GM21786 (cell line): Measurements from ENCODE around the gene XPO1.
"Not testable (repeated sequence)": the region's sequence is repeated elsewhere in the genome, so short reads cannot be mapped to it uniquely, and the experiment has no call there.

ENCODE experiments used
- ATAC-seq: cut with Tn5 transposase; IDR thresholded peaks from one replicate; pipeline ENCODE4 v1.9.1; 2021; ENCODE audit not compliant: unreplicated experiment

XPO1 gene

DNA sequence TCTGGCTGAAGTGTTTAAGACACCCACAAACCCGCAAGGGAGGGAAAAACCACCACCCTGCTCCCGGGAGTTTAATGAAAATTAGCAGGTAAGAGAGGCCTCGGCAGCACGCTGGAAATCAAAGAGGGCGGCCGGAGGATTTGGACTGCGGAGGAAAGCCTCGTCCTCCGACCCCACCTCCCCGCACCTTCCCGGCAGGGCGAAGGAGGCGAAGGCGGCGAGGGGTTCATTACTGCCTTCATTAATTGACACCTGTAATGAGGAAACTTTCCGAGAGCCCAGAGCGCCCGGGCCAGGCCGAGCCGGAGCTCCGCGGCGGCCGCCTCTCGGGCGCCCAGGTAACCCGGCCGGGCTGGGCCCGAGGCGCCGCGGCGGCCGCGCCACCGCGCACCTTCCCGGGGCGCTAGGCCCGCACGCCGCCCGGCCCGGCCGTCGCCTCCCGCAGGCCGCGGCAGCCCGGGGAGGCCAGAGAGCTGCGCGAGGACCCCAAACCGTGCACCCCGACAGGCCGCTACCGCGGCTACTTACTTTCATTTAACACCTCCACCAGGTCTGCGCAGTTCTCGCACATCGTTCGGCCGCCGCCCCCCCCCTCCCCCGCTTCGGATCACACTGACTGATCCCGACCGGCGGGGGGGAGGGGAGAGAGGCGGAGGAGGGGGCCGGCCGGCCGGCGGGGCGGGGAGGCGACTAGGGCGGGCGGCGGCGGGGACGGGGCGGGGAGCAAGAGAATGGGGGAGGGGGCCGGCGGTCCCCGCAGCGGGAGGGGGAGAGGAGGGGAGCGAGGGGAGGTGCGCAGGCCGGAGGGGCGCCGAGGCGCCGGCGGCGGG lies 67.8 kb downstream of the XPO1 start:
- peak; percentile 19 for ATAC-seq

DNA sequence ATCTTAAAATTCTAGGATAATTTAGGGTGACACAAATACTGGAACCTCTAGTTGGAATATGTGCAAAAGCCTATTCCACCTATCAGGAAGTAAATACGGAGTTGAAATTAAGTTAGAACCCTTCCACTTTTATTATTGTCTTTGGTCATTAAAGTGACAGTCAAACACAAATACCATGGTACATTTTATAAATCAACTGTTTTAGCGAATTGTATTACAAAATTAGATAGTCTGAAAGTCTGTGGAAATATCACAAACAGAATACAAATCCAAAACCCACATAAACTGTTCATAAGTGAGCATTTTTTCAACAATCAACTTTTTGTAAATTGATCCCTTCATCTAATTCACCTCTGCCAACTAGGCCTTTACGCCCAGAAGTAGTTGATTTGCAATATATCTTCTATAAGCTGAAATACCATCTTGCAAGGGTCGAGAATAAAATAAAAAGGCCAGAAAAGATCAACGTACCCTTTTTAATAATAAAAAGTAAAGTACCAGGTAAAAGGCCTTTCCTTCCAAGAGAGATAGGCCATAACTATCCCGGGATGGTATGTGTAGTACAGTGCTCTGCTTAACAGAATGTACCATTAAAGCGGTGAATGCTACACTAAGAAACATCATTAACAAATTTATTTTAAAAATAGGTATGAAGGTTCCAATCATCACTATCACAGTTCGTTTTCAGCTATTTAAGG lies 68.6 kb downstream of the XPO1 start:
- no peak for ATAC-seq

DNA sequence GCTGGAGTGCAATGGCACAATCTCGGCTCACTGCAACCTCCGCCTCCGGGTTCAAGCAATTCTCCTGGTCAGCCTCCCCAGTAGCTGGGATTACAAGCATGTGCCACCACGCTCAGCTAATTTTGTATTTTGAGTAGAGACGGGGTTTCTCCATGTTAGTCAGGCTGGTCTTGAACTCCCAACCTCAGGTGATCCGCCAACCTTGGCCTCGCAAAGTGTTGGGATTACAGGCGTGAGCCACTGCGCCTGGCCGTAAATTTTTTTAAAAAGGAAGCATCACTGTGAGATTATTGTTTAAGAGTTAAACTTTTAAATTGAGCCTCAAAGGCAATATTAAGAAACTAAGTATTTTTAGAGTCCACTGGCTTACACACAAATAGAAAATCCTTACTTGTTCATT lies 69.9 kb downstream of the XPO1 start:
- not testable (repeated sequence) for ATAC-seq

DNA sequence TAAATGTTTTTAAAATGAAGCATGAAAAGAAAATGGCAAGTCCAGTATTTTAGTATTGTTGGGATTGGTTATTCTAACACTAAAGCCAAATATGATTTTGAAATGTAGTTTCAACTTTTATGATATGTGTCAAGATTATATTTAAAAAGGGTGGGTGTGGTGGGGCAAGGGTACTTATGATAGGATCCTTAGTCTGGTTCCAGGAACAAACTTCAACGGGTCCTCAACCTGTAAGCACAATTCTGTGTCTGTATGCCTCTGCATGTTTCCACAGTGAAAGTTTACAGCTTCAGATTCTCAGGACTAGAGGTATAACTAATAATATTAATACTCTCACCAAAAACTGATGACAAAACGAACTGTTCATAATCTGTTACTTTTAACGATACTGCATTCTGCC lies 73.1 kb downstream of the XPO1 start:
- no peak for ATAC-seq

DNA sequence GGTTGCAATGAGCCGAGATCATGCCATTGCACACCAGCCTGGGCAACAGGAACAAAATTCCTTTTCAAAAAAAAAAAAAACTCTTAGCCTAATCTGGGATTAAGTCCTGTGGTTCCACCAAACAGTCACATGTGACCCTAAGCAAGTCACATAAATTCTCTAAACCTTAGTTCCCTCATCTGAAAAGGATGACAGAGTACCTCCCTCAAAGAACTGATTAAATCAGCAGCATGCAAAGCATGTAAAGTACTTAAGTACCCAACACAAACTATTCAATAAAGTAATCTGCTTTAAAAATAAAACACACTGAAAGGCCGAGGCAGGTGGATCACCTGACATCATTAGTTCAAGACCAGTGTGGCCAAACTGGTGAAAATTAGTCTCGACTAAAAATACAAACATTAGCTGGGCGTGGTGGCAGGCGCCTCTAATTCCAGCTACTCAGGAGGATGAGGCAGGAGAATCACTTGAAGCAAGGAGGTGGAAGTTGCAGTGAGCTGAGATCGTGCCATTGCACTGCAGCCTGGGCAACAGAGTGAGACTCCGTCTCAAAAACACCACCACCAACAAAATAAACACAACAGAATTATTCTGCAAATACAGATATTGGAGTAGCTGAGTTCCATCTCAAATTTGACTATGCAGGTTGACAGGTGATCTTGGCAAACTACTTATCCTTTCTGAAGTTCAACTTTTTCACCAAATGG lies 74.2 kb downstream of the XPO1 start:
- ATAC-seq = peak; percentile 19

DNA sequence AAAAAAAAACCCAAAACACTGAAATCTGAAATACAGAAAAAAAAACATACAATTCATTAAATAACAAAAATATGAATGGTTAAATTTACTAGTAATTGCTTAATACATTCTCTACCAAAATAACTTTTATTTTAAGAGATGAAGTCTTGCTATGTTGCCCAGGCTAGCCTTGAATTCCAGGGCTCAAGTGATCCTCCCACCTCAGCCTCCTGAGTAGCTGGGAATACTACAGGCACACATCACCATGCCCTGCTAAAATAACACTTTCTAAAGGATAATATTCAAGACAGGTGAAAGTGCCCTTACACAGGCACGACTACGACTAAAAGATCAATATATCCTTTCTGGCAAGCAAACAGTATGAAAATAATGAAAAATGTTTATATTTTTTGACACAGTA lies 76.8 kb downstream of the XPO1 start:
- no peak for ATAC-seq

DNA sequence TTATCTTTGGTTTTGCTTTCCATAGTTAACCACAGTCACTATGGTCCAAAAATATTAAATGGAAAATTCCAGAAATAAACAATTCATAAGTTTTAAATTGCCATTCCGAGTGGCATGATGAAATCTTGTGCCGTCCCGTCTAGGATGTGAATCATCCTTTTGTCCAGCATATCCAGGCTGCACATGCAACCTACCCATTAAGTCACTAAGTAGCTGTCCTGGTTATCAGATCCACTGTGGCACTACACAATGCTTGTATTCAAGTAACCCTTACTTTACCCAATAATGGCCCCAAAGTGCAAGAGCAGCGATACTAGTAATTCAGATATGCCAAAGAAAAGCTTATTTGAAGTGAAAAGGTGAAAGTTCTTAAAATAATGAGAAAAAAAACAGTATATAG lies 78.0 kb downstream of the XPO1 start:
- no peak for ATAC-seq

DNA sequence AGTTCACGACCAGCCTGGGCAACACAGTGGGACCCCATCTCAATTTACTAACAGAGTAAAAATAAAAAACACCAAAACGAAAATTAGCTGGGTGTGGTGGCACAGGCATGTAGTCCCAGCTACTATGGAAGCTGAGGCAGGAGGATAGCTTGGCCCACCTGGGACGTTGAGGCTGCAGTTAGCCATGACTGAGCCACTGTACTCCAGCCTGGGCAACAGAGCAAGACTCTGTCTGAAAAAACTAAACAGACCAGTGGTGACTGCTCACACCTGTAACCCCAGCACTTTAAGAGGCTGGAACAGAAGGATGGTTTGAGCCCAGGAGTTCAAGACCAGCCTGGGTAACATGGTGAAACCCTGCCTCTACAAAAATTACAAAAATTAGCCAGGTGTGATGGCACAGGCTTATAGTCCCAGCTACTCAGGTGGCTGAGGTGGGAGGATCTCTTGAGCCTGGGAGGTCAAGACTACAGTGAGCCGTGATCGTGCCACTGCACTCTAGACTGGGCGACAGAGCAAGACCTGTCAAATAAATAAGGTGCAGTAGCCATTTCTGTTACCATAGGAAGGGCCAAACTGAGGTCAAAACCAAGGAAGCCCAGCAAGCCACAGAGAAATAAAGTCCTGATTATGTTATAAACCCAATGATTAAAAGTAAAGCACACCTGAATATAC lies 81.3 kb downstream of the XPO1 start:
- ATAC-seq = no peak

DNA sequence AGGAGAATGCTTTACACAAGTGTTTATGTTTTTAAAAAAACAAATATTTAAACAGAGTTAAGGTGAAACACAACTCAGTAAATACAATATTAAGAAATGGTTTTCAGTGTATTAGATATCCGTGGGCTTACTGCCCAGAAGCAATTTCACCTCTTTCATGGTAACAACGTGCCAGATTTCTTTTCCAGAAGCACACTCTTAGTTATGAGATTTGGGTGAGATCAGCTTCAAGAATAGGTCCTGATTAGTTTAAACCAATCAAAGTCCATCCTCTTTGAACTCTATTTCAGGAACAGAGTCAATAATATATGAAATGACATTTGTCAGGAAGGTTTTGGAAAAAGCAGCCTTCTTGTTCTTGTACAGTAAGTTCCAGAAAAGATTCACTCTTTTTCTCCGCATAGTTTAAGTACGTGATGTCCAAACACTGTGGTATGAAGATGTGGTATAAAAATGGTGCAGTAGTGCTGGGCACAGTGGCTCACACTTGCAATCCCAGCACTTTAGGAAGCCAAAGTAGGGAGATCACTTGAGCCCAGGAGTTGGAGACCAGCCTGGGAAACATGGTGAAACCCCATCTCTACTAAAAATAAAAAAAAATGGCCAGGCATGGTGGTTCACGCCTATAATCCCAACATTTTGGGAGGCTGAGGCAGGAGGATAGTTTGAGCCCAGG lies 81.9 kb downstream of the XPO1 start:
- no peak for ATAC-seq

DNA sequence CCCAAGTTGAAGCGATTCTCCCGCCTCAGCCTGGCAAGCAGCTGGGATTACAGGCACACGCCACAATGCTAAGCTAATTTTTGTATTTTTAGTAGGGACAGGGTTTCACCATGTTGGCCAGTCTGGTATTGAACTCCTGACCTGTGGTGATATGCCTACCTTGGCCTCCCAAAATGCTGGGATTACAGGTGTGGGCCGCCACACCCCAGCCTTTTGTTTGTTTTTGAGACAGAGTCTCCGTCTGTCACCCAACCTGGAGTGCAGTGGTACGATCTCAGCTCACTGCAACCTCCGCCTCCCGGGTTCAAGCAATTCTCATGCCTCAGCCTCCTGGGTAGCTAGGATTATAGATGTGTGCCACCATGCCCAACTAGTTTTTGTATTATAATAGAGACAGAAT lies 83.2 kb downstream of the XPO1 start:
- not testable (repeated sequence) for ATAC-seq

DNA sequence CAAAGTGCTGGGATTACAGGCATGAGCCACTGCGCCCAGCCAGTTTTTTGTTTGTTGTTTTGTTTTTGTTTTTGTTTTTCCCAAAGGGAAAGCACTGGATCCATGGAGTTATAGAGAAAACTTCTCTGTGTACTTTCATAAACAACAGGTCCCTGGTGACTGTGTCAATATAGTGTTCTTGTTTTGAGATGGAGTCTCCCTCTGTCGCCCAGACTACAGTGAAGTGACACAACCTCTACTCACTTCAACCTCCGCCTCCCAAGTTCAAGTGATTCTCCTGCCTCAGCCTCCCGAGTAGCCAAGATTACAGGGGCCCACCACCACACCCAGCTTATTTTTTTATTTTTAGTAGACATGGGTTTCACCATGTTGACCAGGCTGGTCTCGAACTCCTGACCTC lies 83.8 kb downstream of the XPO1 start:
- no peak for ATAC-seq

DNA sequence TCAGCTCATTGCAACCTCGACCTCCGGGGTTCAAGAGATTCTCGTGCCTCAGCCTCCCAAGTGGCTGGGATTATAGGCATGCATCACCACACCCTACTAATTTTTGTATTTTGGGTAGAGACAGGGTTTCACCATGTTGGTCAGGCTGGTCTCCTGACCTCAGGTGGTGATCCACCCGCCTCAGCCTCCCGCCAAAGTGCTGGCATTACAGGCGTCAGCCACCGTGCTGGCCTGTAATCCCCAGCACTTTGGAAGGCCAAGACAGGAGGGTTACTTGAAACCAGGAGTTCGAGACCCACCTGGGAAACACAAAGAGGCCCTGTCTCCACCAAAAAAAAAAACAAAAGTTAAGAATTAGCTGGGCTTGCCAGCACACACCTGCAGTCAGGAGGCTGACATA lies 85.8 kb downstream of the XPO1 start:
- ATAC-seq = no peak

DNA sequence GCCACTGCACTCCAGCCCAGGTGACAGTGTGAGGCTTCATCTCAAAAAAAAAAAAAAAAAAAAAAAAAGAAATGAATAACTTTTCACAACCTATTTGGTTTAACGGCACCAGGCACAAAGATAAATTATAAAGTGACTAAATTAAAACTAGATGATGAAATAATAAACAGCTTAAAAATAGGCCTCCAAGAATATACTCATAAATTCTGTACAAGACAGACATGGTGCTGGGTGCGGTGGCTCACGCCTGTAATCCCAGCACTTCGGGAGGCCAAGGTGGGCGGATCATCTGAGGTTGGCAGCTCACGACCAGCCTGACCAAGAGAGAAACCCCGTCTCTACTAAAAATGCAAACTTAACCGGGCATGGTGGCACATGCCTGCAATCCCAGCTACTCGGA lies 87.0 kb downstream of the XPO1 start:
- no peak for ATAC-seq

DNA sequence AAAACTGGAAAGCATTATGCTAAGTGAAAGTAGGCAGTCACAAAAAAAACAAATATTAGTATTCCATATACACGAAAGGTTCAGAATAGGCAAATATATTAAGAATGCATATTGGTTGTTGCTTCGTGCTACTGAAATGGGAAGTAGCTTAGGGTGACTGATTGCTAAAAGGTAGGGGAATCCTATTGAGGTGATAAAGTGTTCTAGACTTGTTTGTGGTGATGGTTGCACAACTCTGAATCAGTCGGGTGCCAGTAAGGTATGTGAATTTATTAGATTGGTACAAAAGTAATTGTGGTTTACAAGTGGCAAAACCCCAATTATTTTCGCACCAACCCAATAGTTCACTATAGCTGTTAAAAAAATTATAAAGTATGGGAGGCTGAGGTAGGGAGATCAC lies 88.0 kb downstream of the XPO1 start:
- ATAC-seq = no peak

DNA sequence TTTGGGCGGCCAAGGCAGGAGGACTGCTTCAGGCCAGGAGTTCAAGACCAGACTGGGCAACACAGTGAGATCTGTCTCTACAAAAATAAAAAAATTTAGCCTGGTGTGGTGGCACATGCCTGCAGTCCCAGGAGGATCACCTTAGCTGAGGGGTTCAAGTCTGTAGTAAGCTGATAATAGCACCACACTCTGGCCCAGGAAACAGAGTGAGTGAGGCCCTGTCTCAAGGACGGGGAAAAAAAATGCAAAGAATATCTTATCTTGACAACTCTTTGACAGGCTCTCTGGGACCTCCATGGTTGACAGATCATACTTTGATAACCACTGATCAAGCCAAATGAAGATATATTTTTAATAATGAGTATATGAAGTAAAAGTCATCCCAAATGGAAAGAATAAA lies 89.9 kb downstream of the XPO1 start:
- no peak for ATAC-seq

DNA sequence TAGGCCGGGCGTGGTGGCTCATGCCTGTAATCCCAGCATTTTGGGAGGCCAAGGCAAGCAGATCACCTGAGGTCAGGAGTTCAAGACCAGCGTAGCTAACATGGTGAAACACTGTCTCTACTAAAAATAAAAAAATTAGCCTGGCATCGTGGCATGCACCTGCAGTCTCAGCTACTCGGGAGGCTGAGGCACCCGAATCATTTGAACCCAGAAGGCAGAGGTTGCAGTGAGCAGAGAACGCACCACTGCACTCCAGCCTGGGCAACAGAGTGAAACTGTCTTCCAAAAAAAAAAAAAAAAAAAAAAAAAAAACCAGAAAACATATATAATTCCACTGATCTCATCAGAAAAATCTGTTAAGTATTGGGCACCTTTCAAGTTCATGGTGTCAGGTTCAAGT lies 91.2 kb downstream of the XPO1 start:
- not testable (repeated sequence) for ATAC-seq

DNA sequence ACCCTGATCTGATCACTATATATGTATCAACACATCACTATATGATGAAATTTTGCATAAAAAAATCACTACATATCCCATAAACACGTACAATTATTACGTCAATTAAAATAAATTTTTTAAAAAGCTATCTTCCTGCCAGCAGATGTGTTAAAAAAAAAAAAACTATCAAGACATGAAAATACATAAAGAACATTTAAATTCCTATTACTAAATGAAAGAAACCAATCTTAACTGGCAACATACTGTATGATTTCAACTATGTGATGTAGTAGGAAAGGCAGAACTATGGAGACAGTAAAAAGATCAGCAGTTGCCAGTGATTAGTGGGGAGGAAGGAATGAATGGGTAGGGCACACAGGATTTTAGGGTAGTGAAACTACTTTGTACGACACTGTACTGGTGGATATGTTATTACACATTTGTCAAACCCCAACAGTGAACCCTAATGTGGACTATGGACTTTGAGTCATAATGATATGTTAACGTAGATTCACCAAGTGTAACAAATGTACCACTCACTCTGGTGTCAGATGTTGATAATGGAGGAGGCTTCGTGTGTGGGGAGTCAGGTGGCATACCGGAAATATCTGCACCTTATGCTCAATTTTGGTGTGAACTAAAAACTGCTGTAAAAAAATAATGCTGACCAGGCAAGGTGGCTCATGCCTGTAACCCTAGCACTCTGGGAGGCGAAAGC lies 94.7 kb downstream of the XPO1 start:
- ATAC-seq = peak; percentile 87

DNA sequence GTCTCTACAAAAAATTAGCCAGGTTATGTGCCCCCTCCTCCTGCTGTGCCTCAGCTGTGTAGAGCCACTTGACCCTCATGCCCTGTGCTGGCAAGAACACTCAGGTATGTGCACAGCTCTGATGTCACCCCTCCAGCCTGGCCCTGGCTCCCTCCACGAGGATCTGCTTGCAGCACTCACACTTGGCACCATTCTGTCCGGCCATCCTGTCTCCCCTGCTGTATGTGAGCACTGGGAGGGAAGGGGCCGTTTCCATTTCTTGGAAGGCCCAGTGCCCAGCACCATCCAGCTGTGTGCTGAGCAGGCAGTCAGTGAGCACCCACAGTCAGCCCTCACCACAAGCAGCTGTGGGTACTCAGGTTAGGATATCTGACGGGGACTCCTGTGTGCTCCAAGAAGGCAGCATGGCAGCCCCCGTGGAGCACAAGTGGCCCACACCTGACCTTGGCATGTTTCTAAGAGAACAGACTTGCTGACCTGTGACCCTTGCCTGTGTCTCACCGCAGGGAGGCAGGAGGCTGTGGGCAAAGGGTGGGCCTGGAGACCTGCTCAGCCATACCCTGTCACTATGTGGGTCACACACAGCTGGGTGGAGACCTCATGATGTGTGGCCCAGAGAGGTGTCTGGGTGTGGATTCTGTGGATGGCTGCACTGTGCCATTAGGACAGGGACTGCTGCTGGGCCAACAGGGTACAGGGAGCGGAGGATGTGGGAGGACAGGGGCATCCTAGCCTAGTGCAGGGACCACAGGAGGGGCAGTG lies 98.7 kb downstream of the XPO1 start:
- ATAC-seq = no peak

DNA sequence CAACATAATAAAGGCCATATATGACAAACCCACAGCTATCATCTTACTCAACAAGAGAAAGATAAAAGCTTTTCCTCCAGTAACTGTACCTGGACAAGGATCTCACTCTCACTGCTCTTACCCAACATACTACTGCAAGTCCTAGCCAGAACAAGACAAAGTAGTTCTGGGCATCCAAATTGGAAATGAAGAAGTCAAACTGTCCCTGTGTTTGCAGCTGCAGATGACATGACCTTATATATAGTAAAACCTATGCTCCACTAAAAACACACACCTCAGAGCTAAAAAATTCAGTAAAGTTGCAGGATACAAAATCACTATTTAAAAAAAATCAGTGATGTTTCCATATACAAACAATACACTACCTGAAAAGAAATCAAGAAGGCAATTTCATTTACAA lies 99.5 kb downstream of the XPO1 start:
- no peak for ATAC-seq

DNA sequence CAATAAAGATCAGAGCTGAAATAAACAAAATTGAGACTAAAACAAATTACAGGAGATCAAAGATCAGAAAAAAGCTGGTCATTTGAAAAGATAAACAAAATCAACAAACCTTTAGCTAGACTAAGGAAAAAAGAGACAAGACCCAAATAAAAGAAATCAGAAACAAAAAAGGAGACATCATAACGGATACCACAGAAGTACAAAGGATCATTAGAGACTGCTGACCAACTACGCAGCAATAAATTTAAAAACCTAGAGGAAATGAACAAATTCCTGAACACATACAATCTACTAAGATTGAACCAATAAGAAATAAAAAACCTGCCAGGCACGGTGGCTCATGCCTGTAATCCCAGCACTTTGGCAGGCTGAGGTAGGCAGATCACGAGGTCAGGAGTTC lies 101.0 kb downstream of the XPO1 start:
- ATAC-seq = no peak
